GM21786 (cell line): ENCODE data around the gene PIK3R5.
A peak's percentile ranks its signal among the peaks of the same experiment; 100 is the strongest.
"Not testable (repeated sequence)": the region's sequence is repeated elsewhere in the genome, so short reads cannot be mapped to it uniquely, and the experiment has no call there.

Experiments used
- ATAC-seq: cut with Tn5 transposase; IDR thresholded peaks from one replicate; pipeline ENCODE4 v1.9.1; 2021; ENCODE audit not compliant: unreplicated experiment

The PIK3R5 gene

DNA sequence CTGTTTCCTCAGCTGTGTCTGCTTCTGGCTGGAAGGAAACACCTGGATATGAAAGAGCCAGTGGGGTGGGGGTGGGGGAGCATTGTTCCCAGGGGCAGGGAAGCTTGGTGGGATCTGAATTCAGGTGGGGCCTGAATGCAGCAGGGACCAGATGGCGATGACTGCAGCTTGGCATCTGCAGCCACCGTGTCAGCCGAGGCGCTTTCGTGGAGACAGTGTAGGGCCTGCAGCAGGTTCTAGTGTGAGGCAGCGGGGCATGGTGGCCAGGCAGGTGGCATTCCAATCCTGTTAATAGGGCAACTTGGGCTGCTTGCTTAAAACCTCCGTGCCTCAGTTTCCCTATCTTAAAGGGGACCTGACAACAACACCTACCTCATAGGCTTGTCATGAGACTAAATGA is 99.7 kb downstream of the PIK3R5 start:
- no peak for ATAC-seq

GRCh38 chr17:8865385-8865784 is 100.1 kb downstream of the PIK3R5 start:
- ATAC-seq: no peak

GRCh38 chr17:8862213-8863056 is 103.1 kb downstream of the PIK3R5 start:
- no peak for ATAC-seq

DNA sequence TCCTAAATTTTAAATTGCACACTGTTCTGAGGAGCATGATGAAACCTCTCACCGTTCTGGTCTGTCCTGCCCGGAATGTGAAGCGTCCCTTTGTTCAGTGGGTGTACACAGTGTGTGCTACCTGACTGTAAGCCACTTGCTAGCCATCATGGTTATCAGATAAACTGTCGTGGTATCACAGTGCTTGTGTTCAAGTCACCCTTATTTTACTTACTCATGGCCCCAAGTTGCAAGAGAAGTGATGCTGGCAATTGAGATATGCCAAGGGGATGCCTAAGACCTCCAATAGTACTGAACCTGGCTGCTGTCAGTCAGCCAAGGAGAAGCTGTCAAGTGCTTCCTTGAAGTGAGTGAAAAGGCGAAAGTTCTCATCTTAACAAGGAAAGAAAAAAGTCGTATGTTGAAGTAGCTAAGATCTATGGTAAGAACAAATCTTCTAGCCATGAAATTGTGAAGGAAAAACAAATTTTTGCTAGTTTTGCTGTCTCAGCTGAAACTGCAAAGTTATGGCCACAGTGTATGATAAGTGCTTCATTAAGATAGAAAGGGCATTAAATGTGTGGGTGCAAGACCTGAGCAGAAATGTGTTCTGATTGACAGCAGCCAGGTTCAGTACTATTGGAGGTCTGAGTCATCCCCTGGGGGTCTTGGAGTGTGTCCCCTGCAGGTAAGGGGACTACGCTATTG is 103.9 kb downstream of the PIK3R5 start:
- ATAC-seq: no peak

DNA sequence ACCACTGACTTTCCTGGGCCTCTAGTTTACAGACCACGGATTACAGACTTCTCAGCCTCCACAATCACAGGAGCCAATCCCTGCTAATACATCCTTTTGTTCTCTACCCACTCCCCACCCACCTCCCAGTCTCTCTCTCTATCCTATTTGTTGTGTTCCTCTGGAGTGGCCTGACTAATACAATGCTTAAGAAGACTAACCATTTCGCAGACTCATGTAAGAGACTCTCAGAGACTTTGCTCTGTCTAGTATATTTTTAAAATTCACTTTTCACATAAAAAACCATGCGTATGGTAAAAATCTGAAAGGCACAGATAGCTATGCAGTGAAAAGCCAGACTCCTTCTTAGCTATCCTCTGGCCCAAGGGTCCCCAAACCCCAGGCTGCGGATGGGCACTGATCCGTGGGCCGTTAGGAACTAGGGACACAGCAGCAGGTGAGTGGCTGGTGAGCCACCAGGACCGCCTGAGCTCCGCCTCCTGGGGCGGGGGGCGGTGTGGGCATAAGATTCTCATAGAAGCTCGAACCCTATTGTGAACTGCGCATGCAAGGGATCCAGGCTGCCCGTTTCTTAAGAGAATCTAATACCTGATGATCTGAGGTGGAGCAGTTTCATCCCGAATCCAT is 105.6 kb downstream of the PIK3R5 start:
- ATAC-seq: no peak

- ATAC-seq: no peak
Measured at GRCh38 chr17:8859027-8859803, 106.3 kb downstream of the PIK3R5 start.

DNA sequence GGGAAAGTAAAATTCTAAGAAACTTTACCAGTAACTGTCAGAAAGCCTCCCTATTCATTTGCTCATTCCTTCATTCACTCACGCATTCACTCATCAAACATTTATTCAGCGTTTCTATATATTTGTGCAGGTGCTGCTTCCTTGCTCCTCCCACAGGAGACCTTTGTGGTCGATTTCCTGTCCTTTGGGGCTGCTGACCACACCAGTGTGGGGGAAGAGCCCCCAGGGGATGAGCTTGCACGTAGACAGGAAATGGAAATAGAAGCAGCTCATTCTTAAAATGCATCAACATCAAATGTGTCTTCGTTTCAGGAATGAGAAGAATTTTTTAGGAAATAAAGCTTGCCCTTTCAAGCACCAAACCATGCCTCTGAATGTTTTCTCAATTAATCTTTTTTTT is 107.6 kb downstream of the PIK3R5 start:
- ATAC-seq: peak; percentile 30

- ATAC-seq: no peak
Measured at GRCh38 chr17:8856869-8857575, 108.5 kb downstream of the PIK3R5 start.

DNA sequence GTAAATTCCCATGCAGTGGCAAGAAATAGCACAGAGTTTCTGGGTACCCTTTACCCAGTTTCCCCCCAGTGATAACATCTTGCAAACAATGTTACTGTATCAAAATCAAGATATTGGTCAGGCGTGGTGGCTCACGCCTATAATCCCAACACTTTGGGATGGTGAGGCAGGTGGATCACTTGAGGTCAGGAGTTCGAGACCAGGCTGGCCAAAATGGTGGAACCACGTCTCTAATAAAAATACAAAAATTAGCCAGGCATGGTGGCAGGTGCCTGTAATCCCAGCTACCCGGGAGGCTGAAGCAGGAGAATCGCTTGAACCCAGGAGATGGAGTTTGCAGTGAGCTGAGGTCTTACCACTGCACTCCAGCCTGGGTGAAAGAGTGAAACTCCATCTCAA is 109.3 kb downstream of the PIK3R5 start:
- not testable (repeated sequence) for ATAC-seq

- no peak for ATAC-seq
Measured at GRCh38 chr17:8855477-8856204, 109.9 kb downstream of the PIK3R5 start.

GRCh38 chr17:8851600-8851999 is 113.9 kb downstream of the PIK3R5 start:
- no peak for ATAC-seq

DNA sequence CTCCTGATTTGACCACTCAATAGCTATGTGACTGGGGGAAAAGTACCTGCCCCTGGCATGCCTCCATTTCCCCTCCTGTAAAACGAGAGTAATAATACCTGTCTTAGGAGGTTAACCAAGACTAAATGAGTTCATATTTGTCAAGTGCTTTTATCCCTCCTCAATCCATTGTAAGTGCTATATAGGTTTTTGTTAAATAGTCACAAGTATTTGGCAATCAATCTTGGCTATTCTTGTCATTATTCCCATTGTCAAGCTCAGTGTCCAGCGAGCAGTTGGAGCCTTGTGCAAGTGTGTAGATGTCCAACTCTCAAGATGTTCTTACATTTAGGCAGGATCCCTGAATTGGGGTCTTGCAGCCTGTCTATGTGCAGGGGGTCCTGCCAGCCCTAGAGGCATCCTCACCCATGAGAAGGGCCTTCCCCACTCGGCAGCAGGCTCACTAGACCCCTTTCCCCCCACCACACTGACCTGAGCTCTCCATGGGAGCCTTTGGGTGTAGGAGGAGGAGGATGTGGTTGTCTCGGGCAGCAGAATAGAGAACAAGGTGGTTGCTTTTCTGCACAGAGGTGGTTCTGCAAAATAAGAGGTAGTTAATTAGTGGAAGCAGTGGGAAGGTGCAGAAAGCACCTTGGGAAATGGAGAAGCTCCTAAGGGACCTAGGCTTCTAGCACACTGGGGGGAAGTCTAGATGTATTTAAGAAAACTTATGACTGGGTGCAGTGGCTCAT is 116.0 kb downstream of the PIK3R5 start:
- ATAC-seq: no peak

DNA sequence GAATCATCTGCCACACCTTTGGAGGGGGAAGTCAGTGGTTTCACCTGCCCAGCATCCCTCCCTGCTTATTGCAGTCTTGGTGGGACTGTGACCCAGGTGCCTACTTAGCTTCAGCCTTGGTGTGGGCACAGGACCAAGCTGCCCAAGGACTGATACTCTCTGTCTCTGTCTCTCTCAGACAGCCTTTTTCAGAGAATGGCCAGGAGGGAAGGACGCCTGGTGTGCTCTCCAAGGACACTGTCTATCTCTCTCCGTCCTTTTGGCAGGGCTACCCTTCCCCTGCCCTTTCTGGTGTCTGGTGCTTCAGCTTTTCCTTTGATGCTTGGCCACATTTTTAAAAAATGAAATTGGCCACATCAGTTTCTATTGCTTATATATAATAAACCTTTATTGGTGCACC is 117.6 kb downstream of the PIK3R5 start:
- no peak for ATAC-seq

DNA sequence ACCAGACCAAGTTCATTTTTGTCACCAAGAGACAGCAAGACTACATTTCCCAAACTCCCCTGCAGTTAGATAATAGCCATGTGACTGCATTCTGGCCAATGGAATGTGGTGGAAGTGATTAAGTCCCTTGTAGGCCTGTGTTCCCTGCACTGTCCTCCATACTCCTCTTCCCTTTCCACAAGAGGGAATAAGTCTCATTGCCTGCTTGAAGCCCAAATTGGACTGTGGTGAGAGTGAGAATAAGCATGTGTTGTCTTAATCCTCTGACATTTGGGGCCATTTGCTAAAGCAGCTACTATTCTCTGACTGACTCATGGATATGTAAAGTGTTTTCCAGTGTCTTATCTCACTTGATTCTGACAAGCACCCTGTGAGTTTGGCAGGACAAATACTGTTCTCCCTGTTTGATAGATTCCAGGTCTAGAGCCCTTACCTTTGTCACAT is 118.7 kb downstream of the PIK3R5 start:
- ATAC-seq: no peak

DNA sequence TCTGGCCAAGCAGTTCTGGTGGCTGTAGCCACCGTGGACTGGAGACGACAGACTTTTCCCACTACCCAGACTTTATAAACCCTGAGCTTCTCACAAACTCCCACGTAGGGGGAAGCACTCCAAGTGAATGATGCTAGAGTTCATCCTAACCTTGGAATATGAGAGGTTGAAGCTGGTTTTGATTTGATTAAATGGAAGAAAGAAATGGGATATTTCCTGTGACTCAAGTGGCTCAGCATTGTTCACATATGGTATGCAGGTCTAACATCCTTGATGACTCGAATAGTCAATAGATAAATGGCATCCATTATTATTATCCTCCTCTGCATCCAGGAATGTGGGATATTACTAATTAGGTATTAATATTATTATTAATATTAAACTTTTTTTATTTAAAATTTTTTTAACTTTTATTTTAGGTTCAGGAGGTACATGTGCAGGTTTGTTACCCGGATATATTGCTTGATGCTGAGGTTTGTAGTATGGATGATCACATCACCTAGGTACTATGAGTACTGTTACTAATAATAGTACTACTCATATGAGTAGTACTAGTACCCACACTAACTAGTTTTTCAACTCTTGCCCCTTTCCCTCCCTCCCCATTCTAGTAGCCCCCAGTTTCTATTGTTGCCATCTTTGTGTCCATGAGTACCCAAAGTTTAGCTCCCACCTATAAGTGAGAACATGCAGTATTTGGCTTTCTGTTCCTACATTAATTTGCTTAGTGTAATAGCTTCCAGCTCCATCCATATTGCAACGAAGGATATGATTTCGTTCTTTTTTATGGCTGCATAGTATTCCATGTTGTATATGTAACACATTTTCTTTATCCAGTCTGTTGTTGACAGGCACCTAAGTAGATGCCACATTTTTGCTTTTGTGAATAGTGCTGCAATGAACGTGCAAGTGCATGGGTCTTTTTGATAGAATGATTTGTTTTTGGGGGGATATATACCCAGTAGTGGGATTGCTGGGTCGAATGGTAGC is 121.0 kb downstream of the PIK3R5 start:
- ATAC-seq: no peak

DNA sequence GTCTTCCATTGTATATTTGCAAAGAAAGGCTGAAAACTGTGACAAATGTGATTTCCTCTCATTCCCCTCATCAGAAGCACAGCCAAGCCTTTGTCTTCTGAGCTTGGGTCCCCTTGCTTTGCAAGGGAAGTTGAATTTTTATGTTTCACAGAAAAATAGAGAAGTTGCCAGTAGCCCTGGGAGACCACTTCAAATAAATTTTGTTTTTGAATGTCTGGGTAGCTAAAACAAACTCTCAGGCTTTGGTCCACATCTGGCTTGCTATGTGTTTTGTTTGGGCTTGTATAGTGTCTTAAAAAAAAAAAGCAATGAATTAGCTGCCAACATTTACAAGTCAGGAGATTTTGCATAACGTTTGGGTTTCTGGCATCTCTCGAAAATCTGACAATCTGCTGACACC is 122.2 kb downstream of the PIK3R5 start:
- no peak for ATAC-seq

DNA sequence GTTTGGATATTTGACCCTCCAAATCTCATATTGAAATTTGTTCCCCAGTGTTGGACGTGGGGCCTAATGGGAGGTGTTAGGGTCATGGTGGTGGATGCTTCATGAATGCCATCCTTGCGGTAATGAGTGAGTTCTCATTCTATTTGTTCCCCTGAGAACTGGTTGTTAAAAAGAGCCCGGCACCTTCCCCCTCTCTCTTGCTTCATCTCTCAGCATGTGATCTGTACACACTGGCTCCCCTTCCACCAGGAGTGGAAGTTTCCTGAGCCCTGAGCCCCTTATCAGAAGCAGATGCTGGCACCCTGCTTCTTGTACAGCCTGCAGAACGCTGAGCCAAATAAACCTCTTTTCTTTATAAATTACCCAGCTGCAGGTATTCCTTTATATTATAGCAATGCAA is 123.7 kb downstream of the PIK3R5 start:
- no peak for ATAC-seq

- ATAC-seq: no peak
Measured at GRCh38 chr17:8839410-8839935, 126.0 kb downstream of the PIK3R5 start.
